HEK293 (cell line): ENCODE measurements around the gene SYNJ2.

ENCODE experiments used
- EGR2 ChIP-seq: fragments of 450-650 bp; formaldehyde crosslinking; IDR thresholded peaks from 2 replicates; pipeline ENCODE4 v1.5.1; 2016; ENCODE audit warnings: low read depth, missing biosample characterization, missing genetic modification characterization
- GLIS1 ChIP-seq: fragments of 450-650 bp; formaldehyde crosslinking; IDR thresholded peaks from 2 replicates; pipeline ENCODE4 v1.5.1; 2016; ENCODE audit warnings: missing biosample characterization, missing genetic modification characterization
- HIC1 ChIP-seq: fragments of 450-650 bp; formaldehyde crosslinking; IDR thresholded peaks from 2 replicates; pipeline ENCODE4 v1.5.1; 2016; ENCODE audit warnings: missing biosample characterization, missing genetic modification characterization
- IKZF3 ChIP-seq: fragments of 450-650 bp; IDR thresholded peaks from 2 replicates; pipeline ENCODE4 v1.5.0; 2018; ENCODE audit warnings: missing biosample characterization, mild to moderate bottlenecking, missing genetic modification characterization, moderate library complexity
- KLF8 ChIP-seq: fragments of 450-650 bp; formaldehyde crosslinking; IDR thresholded peaks from 2 replicates; pipeline ENCODE4 v1.5.1; 2016; ENCODE audit warnings: missing biosample characterization, missing genetic modification characterization
- OSR2 ChIP-seq: fragments of 450-650 bp; formaldehyde crosslinking; IDR thresholded peaks from 2 replicates; pipeline ENCODE4 v1.5.1; 2016; ENCODE audit warnings: missing biosample characterization, missing genetic modification characterization
- PRDM1 ChIP-seq: fragments of 450-650 bp; formaldehyde crosslinking; IDR thresholded peaks from 2 replicates; pipeline ENCODE4; 2016; ENCODE audit warnings: missing biosample characterization, missing genetic modification characterization
- PRDM6 ChIP-seq: fragments of 450-650 bp; formaldehyde crosslinking; IDR thresholded peaks from 2 replicates; pipeline ENCODE4 v1.5.1; 2017; ENCODE audit warnings: missing biosample characterization, missing genetic modification characterization
- SP3 ChIP-seq: fragments of 450-650 bp; formaldehyde crosslinking; IDR thresholded peaks from 2 replicates; pipeline ENCODE4 v1.5.1; 2016; ENCODE audit warnings: missing biosample characterization, missing genetic modification characterization
- SP7 ChIP-seq: fragments of 450-650 bp; formaldehyde crosslinking; IDR thresholded peaks from 2 replicates; pipeline ENCODE4 v1.5.1; 2016; ENCODE audit warnings: missing biosample characterization, missing genetic modification characterization
- ZBTB20 ChIP-seq: fragments of 450-650 bp; formaldehyde crosslinking; IDR thresholded peaks from 2 replicates; pipeline ENCODE4 v1.5.1; 2016; ENCODE audit warnings: missing biosample characterization, missing genetic modification characterization
- ZBTB48 ChIP-seq: fragments of 450-650 bp; formaldehyde crosslinking; IDR thresholded peaks from 2 replicates; pipeline ENCODE4 v1.5.1; 2016; ENCODE audit warnings: missing biosample characterization, missing genetic modification characterization
- ZEB2 ChIP-seq: fragments of 450-650 bp; formaldehyde crosslinking; IDR thresholded peaks from 2 replicates; pipeline ENCODE4 v1.5.1; 2016; ENCODE audit warnings: missing biosample characterization, missing genetic modification characterization
- ZFP3 ChIP-seq: fragments of 450-650 bp; formaldehyde crosslinking; IDR thresholded peaks from 2 replicates; pipeline ENCODE4 v1.5.1; 2016; ENCODE audit warnings: low read depth, missing biosample characterization, missing genetic modification characterization
- ZFP37 ChIP-seq: fragments of 450-650 bp; formaldehyde crosslinking; IDR thresholded peaks from 2 replicates; pipeline ENCODE4 v1.5.1; 2016; ENCODE audit warnings: missing biosample characterization, missing genetic modification characterization
- ZIC2 ChIP-seq: fragments of 450-650 bp; formaldehyde crosslinking; IDR thresholded peaks from 2 replicates; pipeline ENCODE4 v1.5.1; 2016; ENCODE audit warnings: missing biosample characterization, missing genetic modification characterization
- ZNF133 ChIP-seq: fragments of 450-650 bp; formaldehyde crosslinking; IDR thresholded peaks from 2 replicates; pipeline ENCODE4 v1.5.1; 2016; ENCODE audit warnings: missing biosample characterization, missing genetic modification characterization
- ZNF239 ChIP-seq: fragments of 450-650 bp; formaldehyde crosslinking; IDR thresholded peaks from 2 replicates; pipeline ENCODE4 v1.5.1; 2016; ENCODE audit warnings: missing biosample characterization, missing genetic modification characterization
- ZNF391 ChIP-seq: fragments of 450-650 bp; formaldehyde crosslinking; IDR thresholded peaks from 2 replicates; pipeline ENCODE4 v1.5.1; 2016; ENCODE audit warnings: low read depth, missing biosample characterization, missing genetic modification characterization, borderline replicate concordance
- ZNF394 ChIP-seq: fragments of 450-650 bp; formaldehyde crosslinking; IDR thresholded peaks from 2 replicates; pipeline ENCODE4 v1.5.1; 2016; ENCODE audit warnings: missing biosample characterization, missing genetic modification characterization, mild to moderate bottlenecking, moderate library complexity, borderline replicate concordance
- ZNF501 ChIP-seq: fragments of 450-650 bp; formaldehyde crosslinking; IDR thresholded peaks from 2 replicates; pipeline ENCODE4 v1.5.1; 2016; ENCODE audit warnings: missing biosample characterization, missing genetic modification characterization
- ZNF624 ChIP-seq: fragments of 450-650 bp; formaldehyde crosslinking; IDR thresholded peaks from 2 replicates; pipeline ENCODE4 v1.5.1; 2017; ENCODE audit warnings: missing biosample characterization, missing genetic modification characterization
- ZNF629 ChIP-seq: fragments of 450-650 bp; formaldehyde crosslinking; IDR thresholded peaks from 2 replicates; pipeline ENCODE4 v1.5.1; 2017; ENCODE audit warnings: missing biosample characterization, missing genetic modification characterization
- ZNF792 ChIP-seq: fragments of 450-650 bp; formaldehyde crosslinking; IDR thresholded peaks from 2 replicates; pipeline ENCODE4 v1.5.1; 2016; ENCODE audit warnings: missing biosample characterization, missing genetic modification characterization
- ZSCAN18 ChIP-seq: fragments of 450-650 bp; formaldehyde crosslinking; IDR thresholded peaks from 2 replicates; pipeline ENCODE4 v1.5.1; 2016; ENCODE audit warnings: missing biosample characterization, missing genetic modification characterization
- TF ChIP-seq, protein P1 (sequence below): fragments of 450-650 bp; formaldehyde crosslinking; IDR thresholded peaks from 2 replicates; pipeline ENCODE4 v1.5.1; 2016; ENCODE audit warnings: missing biosample characterization, missing genetic modification characterization
- TF ChIP-seq, protein P2 (sequence below): fragments of 450-650 bp; IDR thresholded peaks from 2 replicates; pipeline ENCODE4 v1.5.1; 2018; ENCODE audit warnings: missing biosample characterization, mild to moderate bottlenecking, missing genetic modification characterization
- TF ChIP-seq, protein P3 (sequence below): fragments of 450-650 bp; formaldehyde crosslinking; IDR thresholded peaks from 2 replicates; pipeline ENCODE4 v1.5.1; 2017; ENCODE audit warnings: missing biosample characterization, missing genetic modification characterization
- TF ChIP-seq, protein P4 (sequence below): fragments of 450-650 bp; formaldehyde crosslinking; IDR thresholded peaks from 2 replicates; pipeline ENCODE4 v1.5.1; 2016; ENCODE audit warnings: missing biosample characterization, missing genetic modification characterization

Gene SYNJ2

GRCh38 chr6:158042245-158042798 lies 60.7 kb downstream of the SYNJ2 start (continued):
- TF ChIP-seq, protein P1, sequence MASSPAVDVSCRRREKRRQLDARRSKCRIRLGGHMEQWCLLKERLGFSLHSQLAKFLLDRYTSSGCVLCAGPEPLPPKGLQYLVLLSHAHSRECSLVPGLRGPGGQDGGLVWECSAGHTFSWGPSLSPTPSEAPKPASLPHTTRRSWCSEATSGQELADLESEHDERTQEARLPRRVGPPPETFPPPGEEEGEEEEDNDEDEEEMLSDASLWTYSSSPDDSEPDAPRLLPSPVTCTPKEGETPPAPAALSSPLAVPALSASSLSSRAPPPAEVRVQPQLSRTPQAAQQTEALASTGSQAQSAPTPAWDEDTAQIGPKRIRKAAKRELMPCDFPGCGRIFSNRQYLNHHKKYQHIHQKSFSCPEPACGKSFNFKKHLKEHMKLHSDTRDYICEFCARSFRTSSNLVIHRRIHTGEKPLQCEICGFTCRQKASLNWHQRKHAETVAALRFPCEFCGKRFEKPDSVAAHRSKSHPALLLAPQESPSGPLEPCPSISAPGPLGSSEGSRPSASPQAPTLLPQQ (tag by site-specific recombination) = peak; percentile 49; the same call in 1 of the 2 replicates
- TF ChIP-seq ZNF394 (tag by site-specific recombination) (peak; percentile 60; the same call in 1 of the 2 replicates), ZNF501 (tag by site-specific recombination) (0 out of 2 replicates have a peak, but pooled peaks have one; percentile 28), PRDM1 (tag by site-specific recombination) (no peak), IKZF3 (peak; percentile 50; the same call in 1 of the 2 replicates), OSR2 (tag by site-specific recombination) (peak; percentile 95), ZSCAN18 (tag by site-specific recombination) (no peak), ZBTB20 (peak; percentile 42; the same call in 1 of the 2 replicates), ZNF133 (tag by site-specific recombination) (no peak), ZNF239 (tag by site-specific recombination) (no peak), ZBTB48 (peak; percentile 95), SP7 (tag by site-specific recombination) (peak; percentile 67), GLIS1 (tag by site-specific recombination) (peak; percentile 82), PRDM6 (tag by site-specific recombination) (no peak), ZFP3 (tag by site-specific recombination) (no peak), ZNF391 (peak; percentile 14; the same call in 1 of the 2 replicates), ZNF792 (tag by site-specific recombination) (no peak), ZEB2 (tag by site-specific recombination) (peak; percentile 32; the same call in 1 of the 2 replicates), EGR2 (tag by site-specific recombination) (peak; percentile 78), ZFP37 (tag by site-specific recombination) (peak; percentile 46; the same call in 1 of the 2 replicates), SP3 (tag by site-specific recombination) (0 out of 2 replicates have a peak, but pooled peaks have one; percentile 3), HIC1 (tag by site-specific recombination) (0 out of 2 replicates have a peak, but pooled peaks have one; percentile 36), ZNF629 (tag by site-specific recombination) (peak; percentile 55; the same call in 1 of the 2 replicates), ZNF624 (no peak), KLF8 (tag by site-specific recombination) (no peak), ZIC2 (tag by site-specific recombination) (peak; percentile 95)
- TF ChIP-seq, protein P2, sequence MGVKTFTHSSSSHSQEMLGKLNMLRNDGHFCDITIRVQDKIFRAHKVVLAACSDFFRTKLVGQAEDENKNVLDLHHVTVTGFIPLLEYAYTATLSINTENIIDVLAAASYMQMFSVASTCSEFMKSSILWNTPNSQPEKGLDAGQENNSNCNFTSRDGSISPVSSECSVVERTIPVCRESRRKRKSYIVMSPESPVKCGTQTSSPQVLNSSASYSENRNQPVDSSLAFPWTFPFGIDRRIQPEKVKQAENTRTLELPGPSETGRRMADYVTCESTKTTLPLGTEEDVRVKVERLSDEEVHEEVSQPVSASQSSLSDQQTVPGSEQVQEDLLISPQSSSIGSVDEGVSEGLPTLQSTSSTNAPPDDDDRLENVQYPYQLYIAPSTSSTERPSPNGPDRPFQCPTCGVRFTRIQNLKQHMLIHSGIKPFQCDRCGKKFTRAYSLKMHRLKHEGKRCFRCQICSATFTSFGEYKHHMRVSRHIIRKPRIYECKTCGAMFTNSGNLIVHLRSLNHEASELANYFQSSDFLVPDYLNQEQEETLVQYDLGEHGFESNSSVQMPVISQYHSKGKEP (tag by site-specific recombination) = 0 out of 2 replicates have a peak, but pooled peaks have one; percentile 19
- TF ChIP-seq, protein P3, sequence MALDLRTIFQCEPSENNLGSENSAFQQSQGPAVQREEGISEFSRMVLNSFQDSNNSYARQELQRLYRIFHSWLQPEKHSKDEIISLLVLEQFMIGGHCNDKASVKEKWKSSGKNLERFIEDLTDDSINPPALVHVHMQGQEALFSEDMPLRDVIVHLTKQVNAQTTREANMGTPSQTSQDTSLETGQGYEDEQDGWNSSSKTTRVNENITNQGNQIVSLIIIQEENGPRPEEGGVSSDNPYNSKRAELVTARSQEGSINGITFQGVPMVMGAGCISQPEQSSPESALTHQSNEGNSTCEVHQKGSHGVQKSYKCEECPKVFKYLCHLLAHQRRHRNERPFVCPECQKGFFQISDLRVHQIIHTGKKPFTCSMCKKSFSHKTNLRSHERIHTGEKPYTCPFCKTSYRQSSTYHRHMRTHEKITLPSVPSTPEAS (tag by site-specific recombination) = peak; percentile 67
- TF ChIP-seq, protein P4, sequence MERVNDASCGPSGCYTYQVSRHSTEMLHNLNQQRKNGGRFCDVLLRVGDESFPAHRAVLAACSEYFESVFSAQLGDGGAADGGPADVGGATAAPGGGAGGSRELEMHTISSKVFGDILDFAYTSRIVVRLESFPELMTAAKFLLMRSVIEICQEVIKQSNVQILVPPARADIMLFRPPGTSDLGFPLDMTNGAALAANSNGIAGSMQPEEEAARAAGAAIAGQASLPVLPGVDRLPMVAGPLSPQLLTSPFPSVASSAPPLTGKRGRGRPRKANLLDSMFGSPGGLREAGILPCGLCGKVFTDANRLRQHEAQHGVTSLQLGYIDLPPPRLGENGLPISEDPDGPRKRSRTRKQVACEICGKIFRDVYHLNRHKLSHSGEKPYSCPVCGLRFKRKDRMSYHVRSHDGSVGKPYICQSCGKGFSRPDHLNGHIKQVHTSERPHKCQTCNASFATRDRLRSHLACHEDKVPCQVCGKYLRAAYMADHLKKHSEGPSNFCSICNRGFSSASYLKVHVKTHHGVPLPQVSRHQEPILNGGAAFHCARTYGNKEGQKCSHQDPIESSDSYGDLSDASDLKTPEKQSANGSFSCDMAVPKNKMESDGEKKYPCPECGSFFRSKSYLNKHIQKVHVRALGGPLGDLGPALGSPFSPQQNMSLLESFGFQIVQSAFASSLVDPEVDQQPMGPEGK (tag by site-specific recombination) = peak; percentile 50; the same call in 1 of the 2 replicates
